ENCODE results near the gene PBOV1.

The PBOV1 gene

GRCh38 chr6:138204792-138205384 lies 13.4 kb downstream of the PBOV1 start:
- DNase-seq (ENCODE audit: low read depth) = no peak

DNA sequence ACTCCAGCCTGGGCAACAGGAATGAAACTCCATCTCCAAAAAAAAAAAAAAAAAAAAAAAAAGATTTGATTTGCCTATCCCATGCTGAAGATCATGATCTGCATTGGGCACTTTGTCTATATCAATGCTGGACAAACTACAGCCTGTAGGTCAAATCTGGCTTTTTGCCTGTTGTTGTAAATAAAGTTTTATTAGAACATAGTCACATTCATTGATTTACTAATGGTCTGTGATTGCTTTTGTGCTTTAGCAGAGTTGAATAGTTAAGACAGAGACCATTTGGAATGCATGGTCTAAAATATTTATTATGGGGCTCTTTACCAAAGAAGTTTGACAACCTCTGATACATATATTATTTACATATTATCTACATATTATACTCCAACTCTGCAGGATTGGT lies 14.0 kb downstream of the PBOV1 start:
- DNase-seq (ENCODE audit: low read depth) = no peak

- DNase-seq (ENCODE audit: low read depth) = no peak
Observed at GRCh38 chr6:138203315-138203714, 15.0 kb downstream of the PBOV1 start.

DNA sequence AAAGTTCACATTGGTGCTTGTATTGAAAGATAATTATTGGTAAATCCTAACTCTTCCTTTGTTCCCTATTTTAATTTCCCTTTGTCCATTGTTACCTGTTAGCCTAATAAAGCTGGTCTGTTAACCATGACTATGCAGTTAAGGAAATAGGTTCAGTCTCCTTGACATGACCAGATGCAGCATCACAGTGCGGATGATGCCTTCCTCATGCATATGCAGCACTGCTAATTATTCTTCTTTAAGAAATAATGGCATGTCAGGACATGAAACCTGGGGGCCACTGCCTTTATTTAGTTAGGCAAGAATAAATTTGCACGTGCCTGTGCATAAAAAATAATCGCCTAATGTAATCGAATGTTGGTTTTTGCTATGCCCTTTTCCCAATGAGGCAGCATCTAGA lies 16.5 kb downstream of the PBOV1 start:
- no peak for DNase-seq (ENCODE audit: low read depth)

GRCh38 chr6:138198430-138199091 lies 19.7 kb downstream of the PBOV1 start:
- DNase-seq (ENCODE audit: low read depth) = no peak

DNA sequence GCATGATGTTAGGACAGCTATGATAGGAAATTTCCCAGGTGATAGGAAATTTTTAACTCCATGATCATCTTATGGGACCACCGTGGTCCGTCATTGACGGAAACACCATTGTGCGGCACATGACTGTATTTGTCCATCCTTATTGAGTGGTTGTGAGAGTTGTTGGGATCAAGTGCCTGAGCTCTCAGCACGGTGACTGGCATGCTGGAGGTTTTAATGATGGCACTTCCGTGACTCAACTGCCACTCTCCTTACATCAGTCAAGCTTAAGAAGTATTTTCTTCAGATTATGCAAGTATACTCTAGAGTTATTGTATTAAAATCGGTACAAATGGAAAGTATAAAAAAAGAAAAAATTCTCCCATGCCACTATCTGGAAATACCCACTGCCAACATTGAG lies 20.7 kb downstream of the PBOV1 start:
- no peak for DNase-seq (ENCODE audit: low read depth)

GRCh38 chr6:138196122-138196738 lies 22.1 kb downstream of the PBOV1 start:
- no peak for DNase-seq (ENCODE audit: low read depth)

DNA sequence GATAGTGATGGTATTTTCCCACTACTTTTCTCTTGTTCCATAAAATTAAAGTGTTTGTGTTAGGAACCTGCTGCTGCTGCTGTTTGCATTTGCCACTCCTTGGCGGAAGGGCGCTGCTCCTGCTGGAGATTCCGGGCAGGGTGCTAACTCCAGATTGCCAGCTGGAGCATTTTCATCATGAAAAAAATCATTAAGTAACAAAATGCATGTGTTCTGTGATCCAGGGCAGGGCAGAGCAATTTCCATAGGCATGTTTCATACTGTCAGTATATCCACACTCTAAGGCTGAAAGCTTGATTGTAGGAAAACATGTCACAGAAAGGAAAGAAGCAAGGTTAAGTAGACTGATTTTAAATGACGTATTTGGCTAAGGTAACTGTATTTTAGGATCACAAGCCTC lies 24.0 kb downstream of the PBOV1 start:
- DNase-seq (ENCODE audit: low read depth) = no peak

DNA sequence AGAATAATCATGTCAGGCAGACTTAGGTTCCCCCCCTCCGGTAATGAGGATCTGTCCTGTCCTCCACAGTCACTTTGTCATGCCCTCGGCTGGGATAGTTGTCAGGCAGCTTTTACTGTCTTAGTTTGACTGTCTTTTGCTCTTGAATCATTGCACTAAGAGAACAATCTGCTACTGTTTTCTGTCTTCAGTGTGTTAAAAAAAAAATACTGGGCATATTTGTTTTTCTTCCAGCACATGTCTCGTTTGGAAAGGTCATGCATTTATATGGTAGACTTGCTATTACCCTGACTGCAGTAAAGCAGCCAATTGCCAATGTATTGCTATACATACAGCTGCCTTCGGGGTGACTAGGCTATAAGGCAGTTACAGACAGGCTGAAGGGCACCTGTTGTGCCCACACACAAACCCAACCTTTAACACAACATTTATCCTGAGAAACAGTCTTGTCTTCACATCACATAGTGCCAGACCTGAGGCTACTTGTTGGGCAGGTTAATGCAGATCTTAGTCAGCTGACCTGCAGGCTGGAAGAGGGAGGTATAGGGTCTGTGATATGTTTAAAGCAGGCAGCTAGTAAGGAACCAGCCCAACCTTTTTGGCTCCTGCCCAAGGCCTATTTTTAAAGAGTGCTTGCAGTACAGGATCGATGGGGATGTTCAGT lies 29.9 kb downstream of the PBOV1 start:
- DNase-seq (ENCODE audit: low read depth) = no peak

- DNase-seq (ENCODE audit: low read depth) = no peak
Observed at GRCh38 chr6:138187156-138187555, 31.1 kb downstream of the PBOV1 start.

GRCh38 chr6:138184230-138184629 lies 34.1 kb downstream of the PBOV1 start:
- no peak for DNase-seq (ENCODE audit: low read depth)

DNA sequence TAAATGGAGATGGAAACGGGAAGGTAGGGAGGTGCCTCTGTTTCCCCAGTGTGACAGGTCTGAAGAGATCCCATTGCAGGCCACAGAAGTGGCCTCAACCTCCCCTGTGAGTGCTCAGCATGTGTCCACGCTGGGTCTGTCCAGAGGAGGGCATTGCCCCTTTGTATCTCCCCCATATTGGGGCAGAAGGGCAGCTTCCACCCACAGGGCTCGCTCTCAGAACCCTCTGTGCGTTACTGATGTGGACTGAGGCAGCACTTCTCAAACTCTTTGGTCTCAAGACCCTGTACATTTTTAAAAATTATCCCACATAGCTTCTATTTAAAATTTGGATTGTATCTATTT lies 34.5 kb downstream of the PBOV1 start:
- DNase-seq (ENCODE audit: low read depth) = no peak

DNA sequence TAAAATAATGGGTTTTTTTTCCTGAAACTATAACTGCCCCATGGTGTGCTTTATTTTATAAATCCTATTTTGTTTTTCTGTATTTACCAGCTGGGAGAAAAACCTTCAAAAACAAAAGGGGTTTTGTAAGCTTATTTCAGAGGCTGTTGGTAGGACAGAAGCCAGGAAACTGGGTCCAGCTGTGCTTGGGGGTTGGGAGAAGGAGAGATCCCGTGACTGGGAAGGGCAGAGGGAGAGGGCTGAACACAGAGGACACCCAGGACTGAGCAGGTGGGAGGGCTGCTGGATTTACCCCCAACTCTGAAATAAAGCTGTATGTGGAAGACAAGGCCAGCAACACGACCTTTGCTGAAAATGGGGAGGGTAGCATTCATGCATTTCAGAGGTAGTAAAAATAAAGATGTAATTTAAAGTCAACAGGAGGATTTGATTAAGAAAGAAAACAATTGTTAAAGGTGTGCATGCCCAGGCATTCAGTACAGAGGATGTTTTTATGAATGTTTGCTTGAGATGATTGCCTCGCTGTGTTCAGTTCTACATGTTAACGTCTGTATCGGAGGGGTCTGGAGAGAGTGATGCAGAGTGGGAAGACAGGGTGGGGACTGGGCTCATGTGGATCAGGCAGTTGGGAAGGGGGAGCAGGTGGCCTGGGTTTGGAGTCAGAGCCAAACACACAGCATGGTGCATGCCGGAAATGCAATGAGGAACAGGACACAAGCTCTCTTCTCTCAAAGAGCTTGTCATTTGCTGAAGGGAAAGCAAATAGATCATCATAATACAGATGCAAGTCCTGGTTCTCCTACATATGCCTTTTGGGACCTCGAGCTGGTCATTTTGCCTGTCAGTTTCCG lies 35.1 kb downstream of the PBOV1 start:
- DNase-seq (ENCODE audit: low read depth) = no peak

DNA sequence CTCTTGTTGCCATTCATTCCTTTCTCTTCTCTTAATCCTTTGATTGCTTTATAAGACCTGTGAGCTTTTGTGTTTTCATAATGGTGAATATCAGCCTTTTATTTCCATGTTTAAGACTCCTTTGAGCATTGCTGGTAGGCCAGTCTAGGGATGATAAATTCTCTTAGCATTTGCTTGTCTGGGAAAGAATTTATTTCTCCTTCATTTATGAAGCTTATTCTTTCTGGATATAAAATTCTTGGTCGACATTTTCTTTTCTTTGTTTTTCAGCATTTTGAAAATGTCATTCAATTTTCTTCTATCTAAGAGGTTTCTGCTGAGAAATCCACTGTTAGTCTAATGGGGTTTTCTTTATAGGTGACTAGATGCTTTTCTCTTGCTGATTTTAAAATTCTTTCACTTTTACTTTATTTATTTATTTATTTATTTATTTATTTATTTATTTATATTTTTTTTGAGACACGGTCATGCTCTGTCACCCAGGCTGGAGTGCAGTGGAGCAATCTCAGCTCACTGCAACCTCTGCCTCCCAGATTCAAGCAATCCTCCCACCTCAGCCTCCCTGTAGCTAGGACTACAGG lies 41.5 kb downstream of the PBOV1 start:
- no peak for DNase-seq (ENCODE audit: low read depth)

- DNase-seq (ENCODE audit: low read depth) = no peak
Observed at GRCh38 chr6:138175596-138175995, 42.7 kb downstream of the PBOV1 start.

Data from stromal cell of bone marrow (primary cell).